ENCODE data around the gene CACNA2D4.

Gene CACNA2D4

GRCh38 chr12:1932264-1932777, 13.9 kb upstream of the CACNA2D4 start:
- Histone ChIP-seq H3K27ac (replicated peaks) (no peak overlapping the region), H3K4me3 (replicated peaks; ENCODE audit: insufficient read depth, low read length) (no peak overlapping the region), H3K27me3 (ENCODE audit: insufficient read depth, poor library complexity, severe bottlenecking) (no peaks in the 10 kb centered on the region)
- DNase-seq (ENCODE audit: low read depth in 1 of 2, low spot score in 1 of 2) = peak in 1 of 2 experiments; percentile 25
- TF ChIP-seq GABPA (IDR thresholded peaks at IDR 0.05; ENCODE audit: low read depth) (no peak), REST (IDR thresholded peaks at IDR 0.05; ENCODE audit: insufficient replicate concordance, low read depth) (no peak), POLR2AphosphoS5 (IDR thresholded peaks at IDR 0.05; ENCODE audit: low read depth) (no peak)

DNA sequence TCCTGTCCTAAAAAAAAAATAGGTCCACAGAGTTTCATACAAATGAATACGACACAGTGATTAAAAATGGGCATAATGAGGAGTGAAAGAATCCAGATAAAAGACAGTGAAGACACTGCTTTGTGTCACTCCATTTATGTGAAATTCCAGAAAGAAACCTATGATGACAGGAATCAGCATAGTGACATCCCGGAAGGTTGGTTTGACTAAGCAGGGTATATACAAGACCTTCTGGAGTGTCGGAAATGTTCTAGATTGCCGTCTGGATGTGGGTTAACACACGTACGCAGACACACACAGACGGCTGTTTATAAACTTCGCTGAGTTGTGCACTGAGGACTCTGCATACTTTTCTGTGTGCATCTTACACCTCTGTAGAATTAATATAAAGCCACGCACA, 13.2 kb upstream of the CACNA2D4 start:
- DNase-seq (ENCODE audit: low read depth in 1 of 2, low spot score in 1 of 2) = no peak
- no peak overlapping the region for H3K4me3 ChIP-seq (replicated peaks; ENCODE audit: insufficient read depth, low read length)
- TF ChIP-seq CTCF (IDR thresholded peaks at IDR 0.05; ENCODE audit: insufficient read depth, low read length) (no peak), SPI1 (IDR thresholded peaks at IDR 0.05; ENCODE audit: borderline replicate concordance, low read depth) (no peak), REST (IDR thresholded peaks at IDR 0.05; ENCODE audit: insufficient replicate concordance, low read depth) (no peak), GABPA (IDR thresholded peaks at IDR 0.05; ENCODE audit: low read depth) (no peak), POLR2AphosphoS5 (IDR thresholded peaks at IDR 0.05; ENCODE audit: low read depth) (no peak)
- H3K27ac ChIP-seq (replicated peaks) = no peak overlapping the region
- H3K27me3 ChIP-seq (ENCODE audit: insufficient read depth, poor library complexity, severe bottlenecking) = no peaks in the 10 kb centered on the region

DNA sequence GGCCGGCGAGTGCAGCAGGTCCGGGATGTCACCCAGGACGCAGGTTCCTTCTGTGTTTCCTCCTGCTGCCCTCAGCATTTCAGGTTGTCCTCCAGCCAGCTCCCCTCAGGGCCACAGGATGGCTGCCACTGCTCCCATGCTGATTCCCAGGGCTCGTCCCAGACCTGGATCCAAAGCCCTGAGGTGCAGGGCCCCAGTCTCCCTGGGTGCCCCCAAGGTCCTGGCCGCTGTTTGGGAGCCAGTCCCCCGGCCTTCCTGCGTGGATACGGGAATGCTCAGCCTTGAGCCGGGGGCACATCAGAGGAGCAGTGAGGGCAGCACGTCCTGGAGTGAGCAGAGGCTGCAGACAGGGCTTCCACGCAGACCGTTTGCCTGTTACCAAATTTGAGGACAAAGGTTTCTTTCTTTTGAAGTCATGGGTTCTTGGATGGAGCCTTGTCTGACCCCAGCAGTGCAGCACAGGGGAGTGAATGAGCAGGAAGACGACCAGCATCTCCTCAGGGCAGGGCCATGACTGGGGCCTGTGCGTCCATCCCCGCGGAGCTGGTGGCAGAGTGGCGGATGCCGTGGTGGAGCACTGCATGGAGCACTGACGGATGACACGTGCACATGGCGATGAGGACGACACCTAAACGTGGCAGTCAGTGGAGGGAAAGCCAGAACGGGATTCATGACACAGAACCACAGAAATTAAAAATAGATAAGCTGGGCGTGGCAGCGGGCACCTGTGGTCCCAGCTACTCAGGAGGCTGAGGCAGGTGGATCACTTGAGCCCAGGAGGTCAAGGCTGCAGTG, 12.5 kb upstream of the CACNA2D4 start:
- no peak for DNase-seq (ENCODE audit: low read depth in 1 of 2, low spot score in 1 of 2)
- TF ChIP-seq CTCF (IDR thresholded peaks at IDR 0.05; ENCODE audit: insufficient read depth, low read length) (no peak), POLR2AphosphoS5 (IDR thresholded peaks at IDR 0.05; ENCODE audit: low read depth) (no peak), SPI1 (IDR thresholded peaks at IDR 0.05; ENCODE audit: borderline replicate concordance, low read depth) (no peak), REST (IDR thresholded peaks at IDR 0.05; ENCODE audit: insufficient replicate concordance, low read depth) (no peak), GABPA (IDR thresholded peaks at IDR 0.05; ENCODE audit: low read depth) (no peak)
- Histone ChIP-seq H3K27me3 (ENCODE audit: insufficient read depth, poor library complexity, severe bottlenecking) (no peaks in the 10 kb centered on the region), H3K27ac (replicated peaks) (no peak overlapping the region), H3K4me3 (replicated peaks; ENCODE audit: insufficient read depth, low read length) (no peak overlapping the region)
